ENCODE results near the gene DLG2. TPM values are rescaled to one million over a fixed set of nuclear protein-coding genes. Genes with fewer than 3 reads are reported as not detected.
"Not testable (repeated sequence)": the region's sequence is repeated elsewhere in the genome, so short reads cannot be mapped to it uniquely, and the experiment has no call there.

DLG2 gene
- total RNA-seq, 1 donor from 2014 or later: 2.4 TPM

- Mint-ChIP-seq H3K4me1 (ENCODE audit: low read depth) (no peaks in the 10 kb centered on the region), H3K4me3 (ENCODE audit: low read depth) (no peak overlapping the region), H3K9me3 (ENCODE audit: low read depth) (no peaks in the 10 kb centered on the region), H3K27me3 (no peaks in the 10 kb centered on the region), H3K27ac (no peak overlapping the region), H3K36me3 (ENCODE audit: insufficient read depth) (no peaks in the 10 kb centered on the region)
- no peak for TF ChIP-seq CTCF (IDR thresholded peaks at IDR 0.05; ENCODE audit: unreplicated experiment)
- no peak for DNase-seq (ENCODE audit: low spot score, unreplicated experiment)
Measured at GRCh38 chr11:85256433-85256832, 370.7 kb downstream of the DLG2 start.

GRCh38 chr11:85249482-85249881, 377.7 kb downstream of the DLG2 start:
- H3K4me1 Mint-ChIP-seq (ENCODE audit: low read depth): peaks cover 2% of the 10 kb centered on the region
- no peaks in the 10 kb centered on the region for H3K27me3 Mint-ChIP-seq
- no peak overlapping the region for H3K27ac Mint-ChIP-seq
- no peaks in the 10 kb centered on the region for H3K36me3 Mint-ChIP-seq (ENCODE audit: insufficient read depth)
- no peak for TF ChIP-seq CTCF (IDR thresholded peaks at IDR 0.05; ENCODE audit: unreplicated experiment)
- no peak for DNase-seq (ENCODE audit: low spot score, unreplicated experiment)
- no peaks in the 10 kb centered on the region for H3K9me3 Mint-ChIP-seq (ENCODE audit: low read depth)
- no peak overlapping the region for H3K4me3 Mint-ChIP-seq (ENCODE audit: low read depth)

- no peaks in the 10 kb centered on the region for H3K27me3 Mint-ChIP-seq
- H3K27ac Mint-ChIP-seq: no peak overlapping the region
- H3K4me3 Mint-ChIP-seq (ENCODE audit: low read depth): no peak overlapping the region
- no peaks in the 10 kb centered on the region for H3K9me3 Mint-ChIP-seq (ENCODE audit: low read depth)
- H3K4me1 Mint-ChIP-seq (ENCODE audit: low read depth): peaks cover 2% of the 10 kb centered on the region
- no peak for DNase-seq (ENCODE audit: low spot score, unreplicated experiment)
- no peak for TF ChIP-seq CTCF (IDR thresholded peaks at IDR 0.05; ENCODE audit: unreplicated experiment)
- no peaks in the 10 kb centered on the region for H3K36me3 Mint-ChIP-seq (ENCODE audit: insufficient read depth)
Measured at GRCh38 chr11:85247797-85248196, 379.3 kb downstream of the DLG2 start.

GRCh38 chr11:85238906-85239305, 388.2 kb downstream of the DLG2 start:
- no peaks in the 10 kb centered on the region for H3K36me3 Mint-ChIP-seq (ENCODE audit: insufficient read depth)
- TF ChIP-seq CTCF (IDR thresholded peaks at IDR 0.05; ENCODE audit: unreplicated experiment): no peak
- peaks cover 5% of the 10 kb centered on the region for H3K9me3 Mint-ChIP-seq (ENCODE audit: low read depth)
- H3K4me1 Mint-ChIP-seq (ENCODE audit: low read depth): no peaks in the 10 kb centered on the region
- no peak overlapping the region for H3K4me3 Mint-ChIP-seq (ENCODE audit: low read depth)
- no peak for DNase-seq (ENCODE audit: low spot score, unreplicated experiment)
- H3K27me3 Mint-ChIP-seq: no peaks in the 10 kb centered on the region
- H3K27ac Mint-ChIP-seq: no peak overlapping the region

DNA sequence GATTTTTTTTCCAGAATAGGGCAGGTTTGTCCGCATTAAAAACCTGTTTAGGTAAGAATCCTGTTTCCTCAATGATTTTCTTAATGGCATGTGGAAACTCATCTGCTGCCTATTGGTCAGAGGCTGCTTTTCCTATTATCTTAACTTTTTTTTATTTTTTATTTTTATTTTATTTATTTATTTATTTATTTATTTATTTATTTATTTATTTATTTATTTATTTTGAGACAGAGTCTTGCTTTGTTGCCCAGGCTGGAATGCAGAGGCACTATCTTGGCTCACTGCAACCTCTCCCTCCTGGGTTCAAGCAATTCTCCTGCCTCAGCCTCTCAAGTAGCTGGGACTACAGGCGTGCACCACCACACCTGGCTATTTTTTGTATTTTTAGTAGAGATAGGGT, 389.1 kb downstream of the DLG2 start:
- H3K4me1 Mint-ChIP-seq (ENCODE audit: low read depth); H3K4me3 Mint-ChIP-seq (ENCODE audit: low read depth); DNase-seq (ENCODE audit: low spot score, unreplicated experiment); H3K9me3 Mint-ChIP-seq (ENCODE audit: low read depth); H3K36me3 Mint-ChIP-seq (ENCODE audit: insufficient read depth); H3K27ac Mint-ChIP-seq; H3K27me3 Mint-ChIP-seq: not testable (repeated sequence)

DNA sequence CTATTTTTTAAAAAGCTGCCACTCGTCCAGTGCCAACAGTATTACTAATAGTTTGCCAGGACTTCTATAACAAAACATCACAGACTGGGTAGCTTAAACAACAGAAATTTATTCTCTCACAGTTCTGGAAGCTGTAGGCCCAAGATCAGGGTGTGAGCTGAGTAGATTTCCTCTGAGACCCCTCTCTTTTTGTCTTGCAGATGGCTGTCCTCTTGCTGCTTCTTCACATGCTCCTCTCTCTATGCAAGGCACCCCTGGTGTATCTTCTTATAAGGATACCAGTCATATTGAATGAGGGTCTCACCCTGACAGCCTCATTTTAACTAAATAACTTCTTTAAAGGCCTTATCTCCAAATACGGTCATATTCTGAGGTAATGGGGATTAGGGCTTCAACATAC, 390.9 kb downstream of the DLG2 start:
- Mint-ChIP-seq H3K27ac (no peak overlapping the region), H3K4me3 (ENCODE audit: low read depth) (no peak overlapping the region), H3K4me1 (ENCODE audit: low read depth) (no peaks in the 10 kb centered on the region), H3K27me3 (no peaks in the 10 kb centered on the region), H3K9me3 (ENCODE audit: low read depth) (peaks cover 5% of the 10 kb centered on the region), H3K36me3 (ENCODE audit: insufficient read depth) (no peaks in the 10 kb centered on the region)
- no peak for DNase-seq (ENCODE audit: low spot score, unreplicated experiment)
- no peak for TF ChIP-seq CTCF (IDR thresholded peaks at IDR 0.05; ENCODE audit: unreplicated experiment)
